Activated T-cell treated with anti-CD3 and anti-CD28 coated beads for 48 hours (primary cell): ENCODE measurements around the gene SLPI.

ENCODE experiments used
- DNase-seq: peaks from one replicate; pipeline ENCODE4 v3.0.0-alpha.2; 2020; ENCODE audit warnings: low read depth

SLPI gene

GRCh38 chr20:45269754-45270270 is 15.4 kb upstream of the SLPI start:
- no peak for DNase-seq

- no peak for DNase-seq
These were observed 14.7 kb upstream of the SLPI start for GRCh38 chr20:45269056-45269455.

GRCh38 chr20:45268531-45268930 is 14.2 kb upstream of the SLPI start:
- DNase-seq = no peak

GRCh38 chr20:45266977-45267376 is 12.6 kb upstream of the SLPI start:
- DNase-seq = no peak

- DNase-seq = no peak
These were observed 9.3 kb upstream of the SLPI start for GRCh38 chr20:45263556-45264266.

GRCh38 chr20:45258664-45259063 is 4.3 kb upstream of the SLPI start:
- DNase-seq = no peak

- no peak for DNase-seq
These were observed 3.9 kb upstream of the SLPI start for GRCh38 chr20:45258259-45258658.

- no peak for DNase-seq
These were observed 3.3 kb upstream of the SLPI start for GRCh38 chr20:45257711-45258110.

- DNase-seq = no peak
These were observed 2.8 kb upstream of the SLPI start for GRCh38 chr20:45257161-45257560.

- no peak for DNase-seq
These were observed 1.1 kb downstream of the SLPI start for GRCh38 chr20:45253261-45253660.

GRCh38 chr20:45251884-45252560 is 2.3 kb downstream of the SLPI start:
- DNase-seq = no peak

GRCh38 chr20:45248609-45249008 is 5.8 kb downstream of the SLPI start:
- DNase-seq = no peak

- DNase-seq = no peak
These were observed 6.5 kb downstream of the SLPI start for GRCh38 chr20:45247865-45248264.

- no peak for DNase-seq
These were observed 8.3 kb downstream of the SLPI start for GRCh38 chr20:45246109-45246508.

GRCh38 chr20:45238139-45238538 is 16.2 kb downstream of the SLPI start:
- DNase-seq = no peak

- no peak for DNase-seq
These were observed 18.4 kb downstream of the SLPI start for GRCh38 chr20:45235995-45236394.

GRCh38 chr20:45230631-45231030 is 23.7 kb downstream of the SLPI start:
- no peak for DNase-seq

GRCh38 chr20:45229264-45230056 is 24.9 kb downstream of the SLPI start:
- DNase-seq = peak; percentile 59

GRCh38 chr20:45226287-45226686 is 28.1 kb downstream of the SLPI start:
- DNase-seq = no peak

- DNase-seq = no peak
These were observed 31.2 kb downstream of the SLPI start for GRCh38 chr20:45223136-45223535.

- no peak for DNase-seq
These were observed 33.3 kb downstream of the SLPI start, which contains the start of gene SEMG2 for GRCh38 chr20:45221076-45221475. TSS of gene SEMG2 (plus strand) at chr20:45221373. CDS start at chr20:45221390, 17 bp downstream.

GRCh38 chr20:45218636-45219035 is 35.7 kb downstream of the SLPI start:
- no peak for DNase-seq

GRCh38 chr20:45218124-45218523 is 36.2 kb downstream of the SLPI start:
- DNase-seq = no peak
